GM21576 (cell line): Measurements from ENCODE around the gene USP17L10.
"Not testable (repeated sequence)": the region's sequence is repeated elsewhere in the genome, so short reads cannot be mapped to it uniquely, and the experiment has no call there.

Source experiments
- ATAC-seq: cut with Tn5 transposase; IDR thresholded peaks from one replicate; pipeline ENCODE4 v1.9.1; 2021; ENCODE audit warnings: mild to moderate bottlenecking, moderate library complexity; ENCODE audit not compliant: unreplicated experiment

USP17L10 gene

GRCh38 chr4:9210357-9210756 is at the start of gene USP17L10:
Gene USP17L10 (plus strand): TSS chr4:9210657. CDS start chr4:9210657, 0 bp downstream.
- ATAC-seq: not testable (repeated sequence)

- not testable (repeated sequence) for ATAC-seq
These were observed 44.5 kb upstream of the USP17L10 start for GRCh38 chr4:9165990-9166389.

GRCh38 chr4:9169791-9170459 is 40.5 kb upstream of the USP17L10 start, which contains the start of gene FAM90A26:
Gene FAM90A26 (plus strand): TSS chr4:9170409. CDS start chr4:9173173, 2,764 bp downstream.
- ATAC-seq: not testable (repeated sequence)

GRCh38 chr4:9214701-9215100 is 4.2 kb downstream of the USP17L10 start:
- not testable (repeated sequence) for ATAC-seq

GRCh38 chr4:9215105-9215504 is 4.6 kb downstream of the USP17L10 start, which contains the start of gene USP17L11:
Gene USP17L11 (plus strand): TSS chr4:9215405. CDS start chr4:9215405, 0 bp downstream.
- not testable (repeated sequence) for ATAC-seq

GRCh38 chr4:9219852-9220251 is 9.4 kb downstream of the USP17L10 start, which contains the start of gene USP17L12:
Gene USP17L12 (plus strand): TSS chr4:9220152. CDS start chr4:9220152, 0 bp downstream.
- ATAC-seq: not testable (repeated sequence)

- ATAC-seq: not testable (repeated sequence)
These were observed 14.1 kb downstream of the USP17L10 start, which contains the start of gene USP17L13 for GRCh38 chr4:9224596-9224995. Gene USP17L13 (plus strand): TSS chr4:9224896. CDS start chr4:9224896, 0 bp downstream.

- ATAC-seq: not testable (repeated sequence)
These were observed 19.8 kb downstream of the USP17L10 start for GRCh38 chr4:9230249-9230648.

GRCh38 chr4:9234085-9234484 is 23.6 kb downstream of the USP17L10 start, which contains the start of gene USP17L15:
Gene USP17L15 (plus strand): TSS chr4:9234385. CDS start chr4:9234385, 0 bp downstream.
- not testable (repeated sequence) for ATAC-seq

- ATAC-seq: not testable (repeated sequence)
These were observed 28.0 kb downstream of the USP17L10 start for GRCh38 chr4:9238461-9238860.

GRCh38 chr4:9243579-9243978 is 33.1 kb downstream of the USP17L10 start, which contains the start of gene USP17L17:
Gene USP17L17 (plus strand): TSS chr4:9243879. CDS start chr4:9243879, 0 bp downstream.
- not testable (repeated sequence) for ATAC-seq

GRCh38 chr4:9247953-9248680 is 37.7 kb downstream of the USP17L10 start, which contains the start of gene USP17L18:
Gene USP17L18 (plus strand): TSS chr4:9248630. CDS start chr4:9248630, 0 bp downstream.
- ATAC-seq: not testable (repeated sequence)

GRCh38 chr4:9253078-9253477 is 42.6 kb downstream of the USP17L10 start, which contains the start of gene USP17L19:
Gene USP17L19 (plus strand): TSS chr4:9253378. CDS start chr4:9253378, 0 bp downstream.
- ATAC-seq: not testable (repeated sequence)

GRCh38 chr4:9257824-9258223 is 47.4 kb downstream of the USP17L10 start, which contains the start of gene USP17L20:
Gene USP17L20 (plus strand): TSS chr4:9258124. CDS start chr4:9258124, 0 bp downstream.
- ATAC-seq: not testable (repeated sequence)
